OCI-M2 (cell line): Measurements from ENCODE around the gene PHACTR3.

Experiments
- DNase-seq: peaks from one replicate; lab custom pipeline; 2025; ENCODE audit not compliant: unreplicated experiment; lab: John Stamatoyannopoulos, UW

PHACTR3 gene

GRCh38 chr20:59810449-59811187 is 206.3 kb downstream of the PHACTR3 start:
- no peak for DNase-seq

GRCh38 chr20:59811681-59812171 is 207.4 kb downstream of the PHACTR3 start:
- DNase-seq = no peak

DNA sequence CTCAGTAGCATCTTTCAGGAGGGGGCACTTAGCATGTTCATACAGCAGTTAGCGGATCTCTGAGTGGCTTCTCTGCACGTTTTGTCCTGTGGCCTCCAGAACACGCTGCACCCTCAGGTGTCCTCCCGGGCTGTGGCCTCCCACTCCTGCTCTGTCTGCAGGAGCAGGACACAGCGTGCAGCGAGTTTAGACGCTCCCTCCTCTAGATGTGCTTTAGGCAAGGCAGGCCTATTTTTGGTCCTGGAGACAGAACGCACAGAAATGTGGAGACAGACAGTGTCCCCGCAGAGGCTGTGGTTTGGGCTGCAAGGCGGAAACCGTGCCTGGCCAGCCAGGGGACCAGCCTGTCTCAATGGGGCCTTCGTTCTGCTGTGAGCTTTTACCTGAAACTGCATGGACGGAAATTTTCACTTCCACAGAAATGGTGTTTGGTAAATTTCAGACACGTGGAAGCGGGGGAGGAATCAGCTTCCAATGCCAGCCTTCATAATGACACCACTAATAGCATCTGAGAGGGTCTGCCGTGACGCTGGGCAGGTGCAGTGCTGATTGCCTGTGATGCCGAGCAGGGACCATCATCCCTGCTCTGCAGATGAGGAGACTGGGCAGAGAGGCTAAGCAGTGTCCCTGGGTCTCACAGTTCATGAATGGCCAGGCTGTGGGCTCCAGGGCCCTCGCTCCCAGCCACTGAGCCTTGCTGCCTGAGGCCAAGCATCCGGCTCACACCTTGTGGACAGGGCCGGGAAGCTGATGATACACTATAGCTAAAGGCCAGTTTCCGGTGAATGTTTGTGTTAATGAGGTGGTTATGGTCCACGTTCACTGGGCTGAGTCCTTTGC is 208.2 kb downstream of the PHACTR3 start:
- DNase-seq = no peak

DNA sequence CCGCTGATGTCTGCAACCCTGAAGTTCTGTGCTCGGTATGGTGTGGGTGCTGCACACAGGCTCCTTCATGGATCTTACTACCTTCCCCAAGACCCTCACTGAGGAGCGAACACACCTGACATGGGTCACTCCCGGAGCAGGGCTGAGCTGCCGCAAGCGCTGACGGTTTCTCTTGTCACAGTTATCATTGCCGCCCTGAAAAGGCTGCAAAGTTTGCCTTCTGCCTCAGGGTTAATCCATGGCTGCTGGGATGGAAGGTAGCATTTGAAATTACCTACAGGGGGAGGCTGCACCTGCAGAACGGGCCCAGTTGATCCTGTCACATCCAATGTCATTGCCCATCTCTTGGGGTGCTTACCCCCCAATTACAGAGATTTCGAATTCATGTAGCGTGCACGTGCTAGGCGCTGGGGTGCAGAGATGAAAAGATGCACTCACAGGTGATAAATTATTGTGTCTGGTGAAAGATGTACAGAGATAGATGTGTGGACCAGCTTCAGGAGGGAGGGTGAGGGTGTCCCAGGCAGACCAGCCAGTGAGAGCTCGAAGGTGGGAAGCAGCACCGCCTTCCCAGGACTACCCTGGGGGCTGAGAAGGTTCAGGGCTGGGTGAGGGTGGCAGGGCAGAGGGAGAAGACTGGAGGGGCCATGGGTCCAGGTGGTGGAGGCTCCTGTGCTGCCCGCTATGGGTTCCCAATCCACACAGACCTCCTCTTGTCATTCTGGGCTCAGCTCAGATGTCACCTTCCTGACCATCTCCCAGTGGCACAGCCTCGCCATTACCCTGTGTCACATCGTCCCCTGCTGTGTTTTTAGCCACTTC is 209.0 kb downstream of the PHACTR3 start:
- DNase-seq = no peak

DNA sequence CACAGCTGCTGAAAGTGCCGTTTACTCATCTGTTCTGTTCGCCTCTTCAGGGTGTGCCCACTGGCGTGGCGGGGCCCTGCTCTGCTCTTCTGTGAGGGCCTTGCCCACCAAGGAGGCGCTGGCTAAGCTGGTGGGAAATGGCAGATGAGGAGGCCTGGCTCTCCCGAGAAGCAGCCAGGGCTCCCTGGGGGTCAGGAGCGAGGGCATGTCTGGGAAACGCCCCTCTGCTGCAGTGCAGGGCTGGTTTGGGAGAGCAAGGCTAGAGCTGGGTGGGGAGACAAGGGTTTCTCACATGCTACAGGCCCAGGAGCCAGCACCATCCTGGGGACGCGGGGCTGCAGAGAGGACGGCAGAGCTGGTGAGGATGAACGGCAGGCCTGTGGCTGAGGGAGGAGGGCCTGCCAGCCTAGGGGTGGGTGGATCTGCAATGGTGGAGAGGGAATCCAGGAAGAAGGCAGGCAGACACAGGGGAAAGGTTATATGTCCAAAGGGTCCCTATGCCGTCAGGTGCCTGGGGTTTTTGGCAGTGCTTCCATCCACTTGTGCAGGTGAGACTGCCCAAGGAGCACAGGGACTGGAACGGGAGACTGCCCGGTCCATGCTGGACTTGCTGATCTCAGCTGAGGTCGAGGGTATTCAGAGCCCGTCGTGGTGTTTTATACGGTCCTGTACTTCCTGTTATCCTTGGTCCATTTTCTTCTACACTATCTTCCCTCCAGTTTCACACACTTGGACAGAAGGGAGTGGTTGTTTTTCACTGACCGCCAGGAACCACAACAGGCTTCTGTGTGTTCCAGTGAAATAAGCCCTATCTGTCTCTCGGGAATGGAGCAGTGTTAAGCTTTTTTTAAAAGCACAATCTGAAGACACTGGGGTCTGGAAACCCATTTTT is 209.9 kb downstream of the PHACTR3 start:
- no peak for DNase-seq

GRCh38 chr20:59814840-59815340 is 210.6 kb downstream of the PHACTR3 start:
- no peak for DNase-seq

- no peak for DNase-seq
Measured at GRCh38 chr20:59816146-59816738, 211.9 kb downstream of the PHACTR3 start.

DNA sequence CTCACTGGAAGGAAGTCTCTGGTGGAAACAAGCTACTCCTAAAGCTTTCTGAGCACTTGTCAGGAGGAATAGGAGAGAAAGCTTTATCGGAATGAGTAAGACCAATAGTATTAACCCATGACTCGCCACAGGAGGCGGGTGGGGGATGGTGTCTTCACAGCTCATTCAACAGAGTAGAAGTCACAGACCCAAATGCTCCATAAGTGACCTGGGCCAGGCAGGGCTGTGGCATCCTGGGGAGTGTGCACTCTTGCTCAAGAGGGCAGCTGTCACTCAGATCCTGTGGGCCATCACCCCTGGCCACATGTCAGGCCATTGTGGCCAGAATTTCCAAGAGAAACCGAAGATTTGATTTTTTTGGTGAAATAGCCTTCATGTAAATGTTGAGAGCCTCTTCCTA is 213.1 kb downstream of the PHACTR3 start:
- DNase-seq = no peak

- DNase-seq = no peak
Measured at GRCh38 chr20:59817846-59818615, 213.7 kb downstream of the PHACTR3 start.

DNA sequence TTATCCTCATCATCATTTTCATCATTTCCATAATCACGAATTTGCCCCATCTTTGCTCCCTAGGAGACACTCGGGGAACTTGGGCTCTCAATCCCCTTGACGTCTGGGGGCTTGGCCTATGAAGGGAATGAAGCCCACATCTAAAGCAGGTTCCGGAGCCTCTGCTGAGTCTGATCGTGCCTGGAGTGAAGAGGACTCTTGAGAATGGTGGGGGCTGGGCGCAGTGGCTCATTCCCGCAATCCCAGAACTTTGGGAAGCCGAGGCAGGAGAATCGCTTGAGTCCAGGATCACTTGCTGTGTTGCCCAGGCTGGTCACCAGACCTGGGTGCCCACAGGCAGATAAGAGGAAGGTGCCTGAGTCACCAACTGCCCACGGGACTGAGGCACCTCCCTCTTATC is 214.6 kb downstream of the PHACTR3 start:
- DNase-seq = no peak

DNA sequence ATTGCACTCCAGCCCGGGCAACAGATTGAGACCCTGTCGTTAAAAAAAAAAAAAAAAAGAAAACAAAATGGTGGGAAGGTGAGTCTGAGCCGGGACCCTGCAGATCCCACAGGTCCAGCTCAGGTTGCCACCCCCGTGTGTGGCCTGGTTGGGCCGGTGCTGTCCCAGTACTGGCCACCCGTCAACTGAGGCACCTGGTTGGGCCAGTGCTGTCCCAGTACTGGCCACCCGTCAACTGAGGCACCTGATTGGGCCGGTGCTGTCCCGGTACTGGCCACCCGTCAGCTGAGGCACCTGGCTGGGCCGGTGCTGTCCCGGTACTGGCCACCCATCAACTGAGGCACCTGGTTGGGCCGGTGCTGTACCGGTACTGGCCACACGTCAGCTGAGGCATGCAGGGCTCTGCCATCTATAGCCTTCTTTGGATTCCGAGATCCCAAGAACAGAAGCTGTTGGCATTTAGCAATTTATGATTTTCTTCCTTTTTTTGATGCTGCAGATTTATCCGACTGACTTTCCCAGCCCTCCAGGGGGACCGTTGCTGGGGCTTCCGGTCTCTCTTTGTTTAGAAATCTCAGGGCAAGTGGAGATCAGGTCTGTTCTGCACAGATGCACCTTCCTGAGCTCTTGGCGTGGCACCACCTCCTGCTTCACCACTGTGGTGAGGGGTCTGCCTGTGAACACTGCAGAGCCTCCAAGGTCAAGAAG is 215.3 kb downstream of the PHACTR3 start:
- DNase-seq = no peak

DNA sequence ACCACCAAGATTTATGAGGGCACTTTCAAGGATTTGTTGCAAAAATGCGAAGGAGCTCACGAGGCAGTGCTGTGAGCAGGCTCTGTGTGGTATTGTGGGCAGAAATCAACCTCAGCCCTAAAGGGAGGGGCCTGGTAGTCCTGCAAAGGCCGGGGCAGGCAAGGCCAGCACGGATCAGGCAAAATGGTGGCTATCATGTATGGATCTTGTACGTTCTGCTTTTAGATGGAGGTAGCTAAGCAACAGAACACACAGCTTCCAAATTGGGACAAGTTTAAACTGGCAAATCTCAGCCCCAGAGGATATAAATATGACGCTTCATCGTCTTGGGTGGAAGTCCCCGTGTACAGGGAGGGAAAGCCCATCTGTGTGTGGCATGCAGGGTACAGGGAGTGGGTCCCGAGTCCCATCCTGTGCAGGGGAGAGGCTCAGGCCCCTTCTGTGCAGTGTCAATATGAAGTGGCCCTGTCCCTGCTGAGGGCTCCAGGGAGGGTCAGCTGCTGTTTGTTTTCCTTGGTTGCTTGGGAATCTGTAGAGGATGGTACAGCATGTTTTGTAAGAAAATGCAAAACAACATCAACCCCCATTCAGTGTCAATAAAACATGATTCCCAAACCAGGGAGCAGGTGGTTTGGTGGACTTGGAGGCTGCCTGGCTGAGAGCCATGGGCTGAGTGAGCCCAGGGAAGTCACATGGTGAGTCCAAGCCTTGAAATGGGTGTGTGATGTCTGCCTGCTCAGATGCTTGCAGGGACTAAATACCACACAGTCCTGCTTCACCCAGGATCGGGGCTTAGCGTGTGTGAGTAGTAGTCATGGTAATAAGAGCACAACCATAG is 216.1 kb downstream of the PHACTR3 start:
- DNase-seq = no peak

DNA sequence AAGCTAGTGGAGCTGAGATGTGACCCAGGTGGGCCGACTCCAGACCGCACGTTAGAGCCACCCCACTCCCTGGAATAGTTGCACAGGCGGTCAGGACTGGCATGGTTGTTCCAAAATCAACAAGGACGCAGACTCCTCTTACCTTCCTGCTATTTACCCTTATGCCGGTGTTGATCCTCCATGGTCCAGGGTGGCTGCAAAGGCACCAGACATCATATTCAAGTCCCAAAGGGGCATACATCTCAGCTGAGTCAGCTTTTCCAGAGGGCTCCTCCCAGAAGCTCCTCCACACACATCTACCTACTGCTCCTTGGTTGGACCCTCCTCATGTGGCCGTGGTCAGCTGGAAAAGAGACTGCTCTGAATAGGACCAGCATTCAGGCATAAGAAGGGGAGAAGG is 216.9 kb downstream of the PHACTR3 start:
- no peak for DNase-seq

DNA sequence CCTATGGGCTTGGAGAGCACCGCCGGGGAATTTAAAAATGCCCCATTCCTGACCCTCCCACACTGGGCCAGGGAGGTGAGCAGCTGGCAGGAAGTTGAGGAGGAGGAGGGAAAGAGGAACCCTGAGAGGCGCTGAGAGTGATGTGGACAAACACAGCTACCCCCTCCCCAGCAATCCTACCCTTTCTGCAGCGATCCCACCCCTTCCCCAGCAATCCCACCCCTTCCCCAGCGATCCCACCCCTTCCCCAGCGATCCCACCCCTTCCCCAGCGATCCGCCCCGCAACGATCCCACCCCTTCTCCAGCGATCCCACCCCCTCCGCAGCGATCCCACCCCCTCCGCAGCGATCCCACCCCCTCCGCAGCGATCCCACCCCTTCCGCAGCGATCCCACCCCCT is 217.4 kb downstream of the PHACTR3 start:
- no peak for DNase-seq

- DNase-seq = no peak
Measured at GRCh38 chr20:59822291-59823029, 218.1 kb downstream of the PHACTR3 start.

- DNase-seq = no peak
Measured at GRCh38 chr20:59823030-59823423, 218.7 kb downstream of the PHACTR3 start.
